ENCODE measurements around the gene KPNA5.
"Not testable (repeated sequence)": the region's sequence is repeated elsewhere in the genome, so short reads cannot be mapped to it uniquely, and the experiment has no call there.

DNA sequence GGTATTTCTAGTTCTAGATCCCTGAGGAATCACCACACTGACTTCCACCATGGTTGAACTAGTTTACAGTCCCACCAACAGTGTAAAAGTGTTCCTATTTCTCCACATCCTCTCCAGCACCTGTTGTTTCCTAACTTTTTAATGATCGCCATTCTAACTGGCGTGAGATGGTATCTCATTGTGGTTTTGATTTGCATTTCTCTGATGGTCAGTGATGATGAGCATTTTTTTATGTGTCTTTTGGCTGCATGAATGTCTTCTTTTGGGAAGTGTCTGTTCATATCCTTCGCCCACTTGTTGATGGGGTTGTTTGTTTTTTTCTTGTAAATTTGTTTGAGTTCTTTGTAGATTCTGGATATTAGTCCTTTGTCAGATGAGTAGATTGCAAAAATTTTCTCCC lies 12.3 kb downstream of the KPNA5 start:
- TF ChIP-seq, protein P1, sequence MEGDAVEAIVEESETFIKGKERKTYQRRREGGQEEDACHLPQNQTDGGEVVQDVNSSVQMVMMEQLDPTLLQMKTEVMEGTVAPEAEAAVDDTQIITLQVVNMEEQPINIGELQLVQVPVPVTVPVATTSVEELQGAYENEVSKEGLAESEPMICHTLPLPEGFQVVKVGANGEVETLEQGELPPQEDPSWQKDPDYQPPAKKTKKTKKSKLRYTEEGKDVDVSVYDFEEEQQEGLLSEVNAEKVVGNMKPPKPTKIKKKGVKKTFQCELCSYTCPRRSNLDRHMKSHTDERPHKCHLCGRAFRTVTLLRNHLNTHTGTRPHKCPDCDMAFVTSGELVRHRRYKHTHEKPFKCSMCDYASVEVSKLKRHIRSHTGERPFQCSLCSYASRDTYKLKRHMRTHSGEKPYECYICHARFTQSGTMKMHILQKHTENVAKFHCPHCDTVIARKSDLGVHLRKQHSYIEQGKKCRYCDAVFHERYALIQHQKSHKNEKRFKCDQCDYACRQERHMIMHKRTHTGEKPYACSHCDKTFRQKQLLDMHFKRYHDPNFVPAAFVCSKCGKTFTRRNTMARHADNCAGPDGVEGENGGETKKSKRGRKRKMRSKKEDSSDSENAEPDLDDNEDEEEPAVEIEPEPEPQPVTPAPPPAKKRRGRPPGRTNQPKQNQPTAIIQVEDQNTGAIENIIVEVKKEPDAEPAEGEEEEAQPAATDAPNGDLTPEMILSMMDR (IDR thresholded peaks at IDR 0.05) = not testable (repeated sequence)
- not testable (repeated sequence) for TF ChIP-seq POLR2A (IDR thresholded peaks at IDR 0.05)

All from testis (tissue), 2 donors.